HFF-Myc (cell line): ENCODE measurements around the gene TP53BP2.
A peak's percentile ranks its signal among the peaks of the same experiment; 100 is the strongest.
"Not testable (repeated sequence)": the region's sequence is repeated elsewhere in the genome, so short reads cannot be mapped to it uniquely, and the experiment has no call there.

Experiments
- DNase-seq: peaks from one replicate; pipeline ENCODE4 v3.0.0-alpha.2; 2011; ENCODE audit warnings: low read depth; ENCODE audit errors: extremely low read depth
- H3K4me3 ChIP-seq: replicated peaks from 2 replicates; pipeline ENCODE4 v1.5.1; 2011; ENCODE audit warnings: low read depth, mild to moderate bottlenecking, control low read depth, low read length
- CTCF ChIP-seq: IDR thresholded peaks from 2 replicates; pipeline ENCODE4 v1.5.1; 2012; ENCODE audit warnings: mild to moderate bottlenecking, low read depth, low read length, control low read depth; ENCODE audit errors: missing control alignments

Gene TP53BP2

GRCh38 chr1:223845810-223846682 is at the start of gene TP53BP2:
Gene TP53BP2, minus strand, starts transcription at chr1:223845947. Its CDS starts 267 bp downstream, at chr1:223845680.
- peak within 1 kb of the TSS; percentile 69 for H3K4me3 ChIP-seq
- peak; percentile 57 for TF ChIP-seq CTCF
- DNase-seq: peak; percentile 38

- DNase-seq, H3K4me3 ChIP-seq: not testable (repeated sequence)
These were observed 44.7 kb upstream of the TP53BP2 start for GRCh38 chr1:223890494-223890893.

GRCh38 chr1:223889319-223889718 is 43.6 kb upstream of the TP53BP2 start:
- DNase-seq: not testable (repeated sequence)

GRCh38 chr1:223887747-223888418 is 42.1 kb upstream of the TP53BP2 start:
- H3K4me3 ChIP-seq: no peak overlapping the region
- DNase-seq: peak; percentile 69
- TF ChIP-seq CTCF: no peak

More at GRCh38 chr1:223889319-223889718, 43.6 kb upstream of the TP53BP2 start:
- H3K4me3 ChIP-seq: not testable (repeated sequence)

- TF ChIP-seq CTCF: no peak
- H3K4me3 ChIP-seq: no peak overlapping the region
- DNase-seq: no peak
These were observed 40.8 kb upstream of the TP53BP2 start for GRCh38 chr1:223886516-223886921.

GRCh38 chr1:223885614-223886013 is 39.9 kb upstream of the TP53BP2 start:
- no peak for DNase-seq
- no peak for TF ChIP-seq CTCF
- H3K4me3 ChIP-seq: no peak overlapping the region

GRCh38 chr1:223878598-223879325 is 33.0 kb upstream of the TP53BP2 start:
- no peak for TF ChIP-seq CTCF
- no peak overlapping the region for H3K4me3 ChIP-seq
- DNase-seq: no peak
